GM19025 (cell line): ENCODE data around the gene ZNF324B.
"Not testable (repeated sequence)": the region's sequence is repeated elsewhere in the genome, so short reads cannot be mapped to it uniquely, and the experiment has no call there.

Source experiments
- ATAC-seq: cut with Tn5 transposase; IDR thresholded peaks from one replicate; pipeline ENCODE4 v1.9.1; 2021; ENCODE audit warnings: mild to moderate bottlenecking, low read depth, moderate library complexity; ENCODE audit not compliant: unreplicated experiment

ZNF324B gene

GRCh38 chr19:58479736-58480480 lies 28.5 kb downstream of the ZNF324B start:
- no peak for ATAC-seq

- no peak for ATAC-seq
Measured at GRCh38 chr19:58480481-58480830, 29.0 kb downstream of the ZNF324B start.

GRCh38 chr19:58480831-58481230 lies 29.4 kb downstream of the ZNF324B start:
- ATAC-seq: no peak

GRCh38 chr19:58482372-58482771 lies 30.9 kb downstream of the ZNF324B start:
- no peak for ATAC-seq

GRCh38 chr19:58483776-58484175 lies 32.4 kb downstream of the ZNF324B start:
- no peak for ATAC-seq

- ATAC-seq: not testable (repeated sequence)
Measured at GRCh38 chr19:58484349-58484748, 32.9 kb downstream of the ZNF324B start.

- ATAC-seq: no peak
Measured at GRCh38 chr19:58491393-58491792, 40.0 kb downstream of the ZNF324B start.

GRCh38 chr19:58492265-58492664 lies 40.8 kb downstream of the ZNF324B start:
- no peak for ATAC-seq

GRCh38 chr19:58497634-58498170 lies 46.3 kb downstream of the ZNF324B start:
- no peak for ATAC-seq

GRCh38 chr19:58498316-58499020 lies 47.0 kb downstream of the ZNF324B start:
- ATAC-seq: no peak

GRCh38 chr19:58499021-58499927 lies 47.9 kb downstream of the ZNF324B start:
- peak; percentile 94 for ATAC-seq

- ATAC-seq: no peak
Measured at GRCh38 chr19:58500242-58500641, 48.8 kb downstream of the ZNF324B start.
